ENCODE data around the gene STYXL1.

- TF ChIP-seq CTCF (IDR thresholded peaks at IDR 0.05) (no peak), POLR2A (IDR thresholded peaks at IDR 0.05) (no peak)
Observed at GRCh38 chr7:75995052-75995471, 52.7 kb downstream of the STYXL1 start.

Measured in sigmoid colon (tissue), 3 donors.